SH-SY5Y (cell line): ENCODE data around the gene CHST11.

Experiments used
- GATA2 ChIP-seq: IDR thresholded peaks from 2 replicates; pipeline ENCODE4 v1.6.1; 2011; ENCODE audit warnings: mild to moderate bottlenecking, low read depth, low read length
- GATA3 ChIP-seq: IDR thresholded peaks from 2 replicates; pipeline ENCODE4 v1.6.1; 2011; ENCODE audit warnings: low read depth, mild to moderate bottlenecking, low read length, moderate library complexity

DNA sequence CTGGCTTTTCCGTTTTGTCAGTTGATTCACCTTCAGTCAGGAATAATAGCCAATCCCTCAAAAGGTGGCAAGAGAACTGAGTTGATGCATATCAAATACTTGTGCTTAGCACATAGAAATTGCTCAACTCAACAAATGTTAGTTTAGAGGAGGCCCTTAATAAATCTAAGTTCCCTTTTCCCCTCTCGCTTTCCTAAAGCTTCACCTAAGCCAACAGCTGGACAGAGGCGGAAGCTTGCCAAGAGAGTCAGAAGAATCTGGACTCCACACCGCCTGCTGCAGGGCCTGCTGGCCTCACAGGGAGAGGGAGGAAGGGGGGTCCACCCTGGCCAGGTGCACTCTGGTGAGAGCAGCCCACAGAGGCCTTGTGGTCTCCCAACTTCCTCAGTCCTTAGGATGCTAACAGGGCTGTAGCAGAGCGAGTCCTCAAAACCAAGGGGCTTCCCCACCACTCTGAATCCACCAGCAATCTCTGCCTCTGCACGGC lies 213.1 kb downstream of the CHST11 start:
- TF ChIP-seq GATA3, result no peak
- no peak for TF ChIP-seq GATA2
